ENCODE results near the gene FASTK. TPM values are rescaled to one million over a fixed set of nuclear protein-coding genes. Genes with fewer than 3 reads are reported as not detected.
A peak's percentile ranks its signal among the peaks of the same experiment; 100 is the strongest.

FASTK gene
- total and polyA plus RNA-seq, 4 donors: 28.9 to 108 (median 89.9) TPM

- peaks cover 6 to 21% (median 16%) of the 10 kb centered on the region in 5 donors for H3K4me1 ChIP-seq (ENCODE audit: control insufficient read depth in 5 of 5, insufficient read depth in 5 of 5, low read length in 5 of 5)
- H3K9me3 ChIP-seq (ENCODE audit: control insufficient read depth in 4 of 4, insufficient read depth in 3 of 4, low read length in 3 of 4): no peaks in the 10 kb centered on the region
- no peak overlapping the region for H3K4me3 ChIP-seq
- DNase-seq: no peak
- H3K36me3 ChIP-seq (ENCODE audit: control insufficient read depth in 4 of 4, insufficient read depth in 4 of 4, low read length in 4 of 4): peaks cover 9 to 44% (median 26%) of the 10 kb centered on the region in 4 donors
- H3K27ac ChIP-seq (ENCODE audit: low read depth in 1 of 2, low read length in 1 of 2): no peak overlapping the region
- no peak for TF ChIP-seq CTCF (IDR thresholded peaks at IDR 0.05; ENCODE audit: control extremely low read depth, extremely low read depth)
- no peak overlapping the region for H3K9ac ChIP-seq (ENCODE audit: insufficient read depth in 1 of 2, low read length in 2 of 2)
- no peak for ATAC-seq (ENCODE audit: insufficient read depth, low FRiP score)
- H3K27me3 ChIP-seq (ENCODE audit: control insufficient read depth in 3 of 3, insufficient read depth in 3 of 3, low read length in 2 of 3): no peaks in the 10 kb centered on the region
- WGBS, 2 donors: 95% methylated on average over 18 of the region's 18 CpGs
Observed at GRCh38 chr7:151064454-151064853, 16.2 kb downstream of the FASTK start.

GRCh38 chr7:151063212-151063561 lies 17.4 kb downstream of the FASTK start:
- TF ChIP-seq CTCF (IDR thresholded peaks at IDR 0.05; ENCODE audit: control extremely low read depth, extremely low read depth): no peak
- ATAC-seq (ENCODE audit: insufficient read depth, low FRiP score) (no peak), DNase-seq (no peak)
- H3K9me3 ChIP-seq (ENCODE audit: control insufficient read depth in 4 of 4, insufficient read depth in 3 of 4, low read length in 3 of 4): no peaks in the 10 kb centered on the region
- 64 to 73% methylated on average over 8 to 11 of the region's 11 CpGs for WGBS, 2 donors
- no peak overlapping the region for H3K27ac ChIP-seq (ENCODE audit: low read depth in 1 of 2, low read length in 1 of 2)
- peaks cover 9 to 40% (median 21%) of the 10 kb centered on the region in 4 donors for H3K36me3 ChIP-seq (ENCODE audit: control insufficient read depth in 4 of 4, insufficient read depth in 4 of 4, low read length in 4 of 4)
- H3K27me3 ChIP-seq (ENCODE audit: control insufficient read depth in 3 of 3, insufficient read depth in 3 of 3, low read length in 2 of 3): no peaks in the 10 kb centered on the region
- no peak overlapping the region for H3K4me3 ChIP-seq
- no peak overlapping the region for H3K9ac ChIP-seq (ENCODE audit: insufficient read depth in 1 of 2, low read length in 2 of 2)
- H3K4me1 ChIP-seq (ENCODE audit: control insufficient read depth in 5 of 5, insufficient read depth in 5 of 5, low read length in 5 of 5): peaks cover 12 to 31% (median 16%) of the 10 kb centered on the region in 5 donors

GRCh38 chr7:151062399-151063211 lies 18.0 kb downstream of the FASTK start:
- Histone ChIP-seq H3K9me3 (ENCODE audit: control insufficient read depth in 4 of 4, insufficient read depth in 3 of 4, low read length in 3 of 4) (no peaks in the 10 kb centered on the region), H3K4me3 (peak overlapping the region; percentile 17), H3K36me3 (ENCODE audit: control insufficient read depth in 4 of 4, insufficient read depth in 4 of 4, low read length in 4 of 4) (peaks cover 5 to 34% (median 17%) of the 10 kb centered on the region in 4 donors), H3K4me1 (ENCODE audit: control insufficient read depth in 5 of 5, insufficient read depth in 5 of 5, low read length in 5 of 5) (peaks cover 12 to 32% (median 16%) of the 10 kb centered on the region in 5 donors), H3K27ac (ENCODE audit: low read depth in 1 of 2, low read length in 1 of 2) (peak overlapping the region; percentile 52 to 71), H3K9ac (ENCODE audit: insufficient read depth in 1 of 2, low read length in 2 of 2) (no peak overlapping the region), H3K27me3 (ENCODE audit: control insufficient read depth in 3 of 3, insufficient read depth in 3 of 3, low read length in 2 of 3) (no peaks in the 10 kb centered on the region)
- DNase-seq: peak; percentile 66 to 84 (median 83)
- TF ChIP-seq CTCF (IDR thresholded peaks at IDR 0.05; ENCODE audit: control extremely low read depth, extremely low read depth): no peak
- 63 to 78% methylated on average over 43 of the region's 43 CpGs for WGBS, 2 donors
- no peak for ATAC-seq (ENCODE audit: insufficient read depth, low FRiP score)

Data from lung (tissue), 12 donors.